ENCODE results near the gene B3GALT5.

DNA sequence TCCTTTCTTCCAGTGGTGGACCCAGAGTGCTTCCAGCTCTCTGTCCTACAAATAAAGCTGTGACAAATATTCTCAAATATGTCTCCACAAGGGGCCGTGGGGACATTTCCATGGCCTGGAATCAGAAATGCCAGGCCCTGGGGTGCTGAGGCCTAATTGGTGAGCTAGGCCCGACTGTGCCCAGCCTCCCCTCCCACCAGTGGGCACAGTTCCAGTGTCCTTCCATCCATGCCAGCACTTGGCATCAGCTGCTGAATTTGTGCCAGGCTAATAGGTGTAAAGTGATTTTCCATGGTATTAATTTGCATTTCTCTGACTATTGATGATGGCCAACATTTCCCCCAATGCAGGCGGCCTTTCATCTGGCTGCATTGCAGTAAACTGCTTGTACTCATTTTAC, 48.5 kb upstream of the B3GALT5 start:
- no peak for TF ChIP-seq SIN3A (IDR thresholded peaks at IDR 0.05; ENCODE audit: borderline replicate concordance, insufficient read depth, low read length)
- TF ChIP-seq, protein P1, sequence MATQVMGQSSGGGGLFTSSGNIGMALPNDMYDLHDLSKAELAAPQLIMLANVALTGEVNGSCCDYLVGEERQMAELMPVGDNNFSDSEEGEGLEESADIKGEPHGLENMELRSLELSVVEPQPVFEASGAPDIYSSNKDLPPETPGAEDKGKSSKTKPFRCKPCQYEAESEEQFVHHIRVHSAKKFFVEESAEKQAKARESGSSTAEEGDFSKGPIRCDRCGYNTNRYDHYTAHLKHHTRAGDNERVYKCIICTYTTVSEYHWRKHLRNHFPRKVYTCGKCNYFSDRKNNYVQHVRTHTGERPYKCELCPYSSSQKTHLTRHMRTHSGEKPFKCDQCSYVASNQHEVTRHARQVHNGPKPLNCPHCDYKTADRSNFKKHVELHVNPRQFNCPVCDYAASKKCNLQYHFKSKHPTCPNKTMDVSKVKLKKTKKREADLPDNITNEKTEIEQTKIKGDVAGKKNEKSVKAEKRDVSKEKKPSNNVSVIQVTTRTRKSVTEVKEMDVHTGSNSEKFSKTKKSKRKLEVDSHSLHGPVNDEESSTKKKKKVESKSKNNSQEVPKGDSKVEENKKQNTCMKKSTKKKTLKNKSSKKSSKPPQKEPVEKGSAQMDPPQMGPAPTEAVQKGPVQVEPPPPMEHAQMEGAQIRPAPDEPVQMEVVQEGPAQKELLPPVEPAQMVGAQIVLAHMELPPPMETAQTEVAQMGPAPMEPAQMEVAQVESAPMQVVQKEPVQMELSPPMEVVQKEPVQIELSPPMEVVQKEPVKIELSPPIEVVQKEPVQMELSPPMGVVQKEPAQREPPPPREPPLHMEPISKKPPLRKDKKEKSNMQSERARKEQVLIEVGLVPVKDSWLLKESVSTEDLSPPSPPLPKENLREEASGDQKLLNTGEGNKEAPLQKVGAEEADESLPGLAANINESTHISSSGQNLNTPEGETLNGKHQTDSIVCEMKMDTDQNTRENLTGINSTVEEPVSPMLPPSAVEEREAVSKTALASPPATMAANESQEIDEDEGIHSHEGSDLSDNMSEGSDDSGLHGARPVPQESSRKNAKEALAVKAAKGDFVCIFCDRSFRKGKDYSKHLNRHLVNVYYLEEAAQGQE (IDR thresholded peaks at IDR 0.05; ENCODE audit: insufficient read depth in 1 of 2, low read depth in 2 of 2, low read length in 2 of 2): no peak
- TF ChIP-seq POLR2AphosphoS5 (IDR thresholded peaks at IDR 0.05; ENCODE audit: low read depth, low read length): no peak
- TF ChIP-seq TAF1 (IDR thresholded peaks at IDR 0.05; ENCODE audit: borderline replicate concordance, insufficient read depth, low read length): no peak
- TF ChIP-seq FOXP2 (optimal IDR thresholded peaks at IDR 0.05; ENCODE audit: borderline replicate concordance, extremely low read depth, extremely low read length, insufficient read depth): no peak
